Astrocyte of the spinal cord (primary cell): ENCODE measurements around the gene SLC38A3.
A peak's percentile ranks its signal among the peaks of the same experiment; 100 is the strongest.

Experiments
- DNase-seq: peaks from one replicate; pipeline ENCODE4 v3.0.0; 2011; ENCODE audit warnings: low read depth, low spot score
- H3K4me3 ChIP-seq: 2 replicates; pipeline ENCODE4 v1.5.1; 2011; ENCODE audit warnings: low read depth, mild to moderate bottlenecking, low read length, moderate library complexity
- in situ Hi-C: cut with HindIII; loops from 2 replicates; pipeline ENCODE4 v1.10.0; 2017; ENCODE audit warnings: low sequenced_read_pairs
- TF ChIP-seq, protein P1 (sequence below): IDR thresholded peaks from 2 replicates; pipeline ENCODE4 v1.5.1; 2012; ENCODE audit warnings: low read depth, mild to moderate bottlenecking, low read length, inconsistent platforms

Gene SLC38A3

GRCh38 chr3:50245831-50246516 is 40.9 kb downstream of the SLC38A3 start:
- in situ Hi-C loops: no loop called here
- peak; percentile 94 for DNase-seq
- TF ChIP-seq, protein P1, sequence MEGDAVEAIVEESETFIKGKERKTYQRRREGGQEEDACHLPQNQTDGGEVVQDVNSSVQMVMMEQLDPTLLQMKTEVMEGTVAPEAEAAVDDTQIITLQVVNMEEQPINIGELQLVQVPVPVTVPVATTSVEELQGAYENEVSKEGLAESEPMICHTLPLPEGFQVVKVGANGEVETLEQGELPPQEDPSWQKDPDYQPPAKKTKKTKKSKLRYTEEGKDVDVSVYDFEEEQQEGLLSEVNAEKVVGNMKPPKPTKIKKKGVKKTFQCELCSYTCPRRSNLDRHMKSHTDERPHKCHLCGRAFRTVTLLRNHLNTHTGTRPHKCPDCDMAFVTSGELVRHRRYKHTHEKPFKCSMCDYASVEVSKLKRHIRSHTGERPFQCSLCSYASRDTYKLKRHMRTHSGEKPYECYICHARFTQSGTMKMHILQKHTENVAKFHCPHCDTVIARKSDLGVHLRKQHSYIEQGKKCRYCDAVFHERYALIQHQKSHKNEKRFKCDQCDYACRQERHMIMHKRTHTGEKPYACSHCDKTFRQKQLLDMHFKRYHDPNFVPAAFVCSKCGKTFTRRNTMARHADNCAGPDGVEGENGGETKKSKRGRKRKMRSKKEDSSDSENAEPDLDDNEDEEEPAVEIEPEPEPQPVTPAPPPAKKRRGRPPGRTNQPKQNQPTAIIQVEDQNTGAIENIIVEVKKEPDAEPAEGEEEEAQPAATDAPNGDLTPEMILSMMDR: peak; percentile 100
- peak overlapping the region; percentile 22 for H3K4me3 ChIP-seq

- H3K4me3 ChIP-seq: no peak overlapping the region
- DNase-seq: peak; percentile 98
- in situ Hi-C loops: no loop called here
- TF ChIP-seq, protein P1: no peak
Observed at GRCh38 chr3:50246517-50246954, 41.5 kb downstream of the SLC38A3 start.

DNA sequence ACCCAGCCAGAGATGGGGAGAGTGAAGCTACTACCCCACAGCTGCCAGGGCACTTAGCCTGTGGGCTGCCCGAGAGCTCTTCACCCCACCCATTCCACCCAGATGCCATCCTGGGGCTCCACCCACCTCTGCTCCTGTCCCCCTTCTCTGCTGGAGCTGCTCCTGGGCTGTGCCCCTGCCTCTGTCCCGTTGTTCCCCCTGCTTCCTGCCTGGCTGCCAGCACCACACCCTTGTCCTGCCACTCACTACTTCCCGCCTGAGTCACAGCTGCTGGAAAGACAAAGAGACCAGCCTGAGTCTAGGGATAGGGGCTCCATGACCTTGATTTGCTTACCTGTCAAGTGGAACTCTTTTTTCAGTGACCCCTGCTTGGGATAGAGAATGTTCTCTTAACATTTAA is 43.3 kb downstream of the SLC38A3 start:
- H3K4me3 ChIP-seq: no peak overlapping the region
- in situ Hi-C loops: no loop called here
- DNase-seq: no peak
- TF ChIP-seq, protein P1: no peak

DNA sequence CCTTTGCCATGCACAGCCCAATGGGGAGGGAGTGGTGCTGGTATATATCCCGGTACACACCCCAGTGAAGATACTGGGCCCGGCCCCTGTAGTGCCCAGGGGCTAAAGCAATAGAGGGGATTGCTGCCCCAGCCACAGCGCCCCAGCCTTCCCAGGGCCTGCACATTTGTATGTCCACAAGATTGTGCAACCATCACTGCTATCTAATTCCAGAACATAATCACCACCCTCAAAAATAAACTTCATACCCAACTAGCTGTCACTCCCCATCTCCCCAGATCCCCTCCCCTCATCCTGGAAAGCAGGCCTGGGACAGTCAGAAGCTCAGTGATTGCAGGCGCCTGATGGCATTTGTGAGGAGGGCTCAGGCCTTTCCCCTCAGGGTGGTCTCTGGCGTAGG is 44.4 kb downstream of the SLC38A3 start:
- TF ChIP-seq, protein P1: no peak
- in situ Hi-C loops: no loop called here
- no peak for DNase-seq
- H3K4me3 ChIP-seq: no peak overlapping the region

DNA sequence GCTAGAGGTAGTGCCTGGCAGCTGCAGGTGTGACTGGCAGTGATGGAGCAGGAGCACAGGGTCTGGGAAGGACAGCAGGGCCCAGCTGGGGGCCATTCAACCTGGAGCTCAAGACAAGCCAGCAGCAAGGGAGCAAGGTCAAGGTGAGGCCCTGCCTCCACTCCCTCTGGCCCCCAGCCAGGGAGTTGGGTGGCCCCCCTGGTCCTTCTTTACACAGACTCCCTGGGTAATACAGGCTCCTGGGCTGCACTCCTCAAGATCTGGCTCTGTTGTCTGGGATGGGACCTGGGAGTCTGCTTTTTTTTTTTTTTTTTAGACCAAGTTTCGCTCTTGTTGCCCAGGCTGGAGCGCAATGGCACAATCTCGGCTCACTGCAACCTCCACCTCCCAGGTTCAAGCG is 45.4 kb downstream of the SLC38A3 start:
- no peak for DNase-seq
- no peak overlapping the region for H3K4me3 ChIP-seq
- TF ChIP-seq, protein P1: no peak
- in situ Hi-C loops: no loop called here

- TF ChIP-seq, protein P1: no peak
- in situ Hi-C loops: no loop called here
- DNase-seq: peak; percentile 89
- H3K4me3 ChIP-seq: no peak overlapping the region
Observed at GRCh38 chr3:50251220-50251619, 46.1 kb downstream of the SLC38A3 start.
